Ovary (tissue), 3 donors: ENCODE data around the gene COIL.

Source experiments
- EP300 ChIP-seq: sonication (generic); formaldehyde crosslinking; IDR thresholded peaks from one replicate; pipeline ENCODE4 v1.6.1; 2017; ENCODE audit warnings: antibody characterized with exemption
- POLR2A ChIP-seq: fragments of 450-650 bp; IDR thresholded peaks from one replicate; pipeline ENCODE4 v1.6.1; 2017; ENCODE audit warnings: antibody characterized with exemption, mild to moderate bottlenecking, moderate library complexity
- TF ChIP-seq, protein P1 (sequence below), 3 donors: fragments of 450-650 bp in 2 of 3; fragments of 200-600 bp in 1 of 3; IDR thresholded peaks; one replicate each; pipeline versions ENCODE4 v1.5.1 to v1.8.0; 2016 to 2022; ENCODE audit warnings: antibody characterized with exemption in 3 of 3, mild to moderate bottlenecking in 1 of 3
- donor health status: DM: no; HTN: no; CAD: no.

DNA sequence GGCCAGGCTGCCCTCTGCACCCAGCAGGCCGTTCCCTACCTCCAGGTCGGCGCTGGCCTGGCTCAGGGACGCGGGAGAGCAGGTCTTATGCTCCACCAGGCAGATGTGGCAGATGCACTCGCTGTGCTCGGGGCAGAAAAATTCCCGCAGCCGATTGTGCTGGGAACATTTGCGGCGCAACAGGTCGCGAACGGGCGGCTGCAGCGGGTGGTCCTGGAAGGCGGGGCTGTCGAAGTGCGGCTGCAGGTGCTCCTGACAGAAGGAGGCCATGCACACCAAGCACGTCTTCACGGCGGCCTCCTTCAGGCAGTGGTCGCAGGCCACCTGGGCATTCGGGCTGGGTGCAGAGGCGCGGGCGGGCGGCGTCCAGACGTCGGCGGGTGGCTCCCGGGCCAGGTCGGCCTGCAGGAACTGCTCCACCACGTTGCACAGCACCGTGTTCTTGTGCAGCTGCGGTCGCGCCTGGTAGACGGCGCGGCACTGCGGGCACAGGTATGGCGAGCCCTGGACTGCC lies 47.4 kb downstream of the COIL start:
- TF ChIP-seq, protein P1, sequence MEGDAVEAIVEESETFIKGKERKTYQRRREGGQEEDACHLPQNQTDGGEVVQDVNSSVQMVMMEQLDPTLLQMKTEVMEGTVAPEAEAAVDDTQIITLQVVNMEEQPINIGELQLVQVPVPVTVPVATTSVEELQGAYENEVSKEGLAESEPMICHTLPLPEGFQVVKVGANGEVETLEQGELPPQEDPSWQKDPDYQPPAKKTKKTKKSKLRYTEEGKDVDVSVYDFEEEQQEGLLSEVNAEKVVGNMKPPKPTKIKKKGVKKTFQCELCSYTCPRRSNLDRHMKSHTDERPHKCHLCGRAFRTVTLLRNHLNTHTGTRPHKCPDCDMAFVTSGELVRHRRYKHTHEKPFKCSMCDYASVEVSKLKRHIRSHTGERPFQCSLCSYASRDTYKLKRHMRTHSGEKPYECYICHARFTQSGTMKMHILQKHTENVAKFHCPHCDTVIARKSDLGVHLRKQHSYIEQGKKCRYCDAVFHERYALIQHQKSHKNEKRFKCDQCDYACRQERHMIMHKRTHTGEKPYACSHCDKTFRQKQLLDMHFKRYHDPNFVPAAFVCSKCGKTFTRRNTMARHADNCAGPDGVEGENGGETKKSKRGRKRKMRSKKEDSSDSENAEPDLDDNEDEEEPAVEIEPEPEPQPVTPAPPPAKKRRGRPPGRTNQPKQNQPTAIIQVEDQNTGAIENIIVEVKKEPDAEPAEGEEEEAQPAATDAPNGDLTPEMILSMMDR (IDR thresholded peaks at IDR 0.05) = no peak
- TF ChIP-seq POLR2A (no peak), EP300 (no peak)
